Fibroblast of pulmonary artery (primary cell): ENCODE measurements around the gene SUN2.

Experiments
- DNase-seq: peaks from one replicate; pipeline ENCODE4 v3.0.0-alpha.2; 2010; ENCODE audit warnings: low read depth
- H3K4me3 ChIP-seq: replicated peaks from 2 replicates; pipeline ENCODE4 v1.5.1; 2011; ENCODE audit warnings: low read depth, mild to moderate bottlenecking, control low read depth, low read length, moderate library complexity
- TF ChIP-seq, protein P1 (sequence below): IDR thresholded peaks from 2 replicates; pipeline ENCODE4 v1.5.1; 2011; ENCODE audit warnings: mild to moderate bottlenecking, control low read depth, low read length, inconsistent platforms; ENCODE audit errors: missing control alignments

SUN2 gene

GRCh38 chr22:38770257-38770949 lies 14.6 kb upstream of the SUN2 start:
- TF ChIP-seq, protein P1, sequence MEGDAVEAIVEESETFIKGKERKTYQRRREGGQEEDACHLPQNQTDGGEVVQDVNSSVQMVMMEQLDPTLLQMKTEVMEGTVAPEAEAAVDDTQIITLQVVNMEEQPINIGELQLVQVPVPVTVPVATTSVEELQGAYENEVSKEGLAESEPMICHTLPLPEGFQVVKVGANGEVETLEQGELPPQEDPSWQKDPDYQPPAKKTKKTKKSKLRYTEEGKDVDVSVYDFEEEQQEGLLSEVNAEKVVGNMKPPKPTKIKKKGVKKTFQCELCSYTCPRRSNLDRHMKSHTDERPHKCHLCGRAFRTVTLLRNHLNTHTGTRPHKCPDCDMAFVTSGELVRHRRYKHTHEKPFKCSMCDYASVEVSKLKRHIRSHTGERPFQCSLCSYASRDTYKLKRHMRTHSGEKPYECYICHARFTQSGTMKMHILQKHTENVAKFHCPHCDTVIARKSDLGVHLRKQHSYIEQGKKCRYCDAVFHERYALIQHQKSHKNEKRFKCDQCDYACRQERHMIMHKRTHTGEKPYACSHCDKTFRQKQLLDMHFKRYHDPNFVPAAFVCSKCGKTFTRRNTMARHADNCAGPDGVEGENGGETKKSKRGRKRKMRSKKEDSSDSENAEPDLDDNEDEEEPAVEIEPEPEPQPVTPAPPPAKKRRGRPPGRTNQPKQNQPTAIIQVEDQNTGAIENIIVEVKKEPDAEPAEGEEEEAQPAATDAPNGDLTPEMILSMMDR: no peak
- no peak overlapping the region for H3K4me3 ChIP-seq
- no peak for DNase-seq

DNA sequence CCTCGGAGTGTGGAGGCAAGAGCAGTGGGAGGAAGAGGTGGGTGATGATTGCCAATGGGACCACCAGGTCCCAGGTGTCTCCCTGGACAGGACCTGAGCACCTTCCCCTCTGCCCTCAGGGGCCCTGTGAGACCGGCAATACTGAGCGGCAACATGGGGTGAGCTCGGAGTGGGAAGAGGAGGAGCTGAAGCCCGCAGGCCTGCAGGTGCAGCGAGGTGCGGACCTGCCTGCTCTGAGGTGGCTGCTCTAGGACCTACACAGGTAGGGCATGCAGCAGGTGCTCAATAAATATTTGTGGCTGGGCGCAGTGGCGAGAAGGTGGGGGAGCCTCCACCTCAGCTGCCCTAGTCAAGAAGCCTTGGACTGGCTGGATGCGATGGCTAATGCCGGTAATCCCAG lies 12.2 kb upstream of the SUN2 start:
- DNase-seq: no peak
- TF ChIP-seq, protein P1: no peak

DNA sequence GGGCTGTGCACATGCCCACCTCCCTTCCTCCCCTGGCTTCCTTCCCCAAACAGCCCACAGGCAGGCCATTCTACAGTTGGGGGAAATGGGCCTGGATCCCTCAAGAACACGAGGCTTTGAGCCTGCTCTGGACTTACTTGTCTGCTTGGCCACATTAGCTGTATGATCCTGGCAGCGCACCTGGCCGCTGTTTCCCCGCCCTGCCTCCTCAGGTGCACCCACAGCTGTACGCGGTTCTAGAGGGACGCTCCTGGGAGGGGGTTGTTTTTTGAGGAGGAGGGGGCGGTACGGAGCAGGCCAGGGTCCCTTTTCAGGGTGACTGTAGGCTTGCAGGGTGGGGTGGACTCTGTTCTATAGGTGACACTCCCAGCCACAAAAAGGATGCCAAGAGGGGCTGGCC lies 11.5 kb upstream of the SUN2 start:
- DNase-seq: no peak
- H3K4me3 ChIP-seq: no peak overlapping the region
- TF ChIP-seq, protein P1: no peak

More for the DNA sequence above, 12.2 kb upstream of the SUN2 start:
- H3K4me3 ChIP-seq: no peak overlapping the region

GRCh38 chr22:38766076-38766777 lies 10.4 kb upstream of the SUN2 start:
- TF ChIP-seq, protein P1: peak; percentile 96

DNA sequence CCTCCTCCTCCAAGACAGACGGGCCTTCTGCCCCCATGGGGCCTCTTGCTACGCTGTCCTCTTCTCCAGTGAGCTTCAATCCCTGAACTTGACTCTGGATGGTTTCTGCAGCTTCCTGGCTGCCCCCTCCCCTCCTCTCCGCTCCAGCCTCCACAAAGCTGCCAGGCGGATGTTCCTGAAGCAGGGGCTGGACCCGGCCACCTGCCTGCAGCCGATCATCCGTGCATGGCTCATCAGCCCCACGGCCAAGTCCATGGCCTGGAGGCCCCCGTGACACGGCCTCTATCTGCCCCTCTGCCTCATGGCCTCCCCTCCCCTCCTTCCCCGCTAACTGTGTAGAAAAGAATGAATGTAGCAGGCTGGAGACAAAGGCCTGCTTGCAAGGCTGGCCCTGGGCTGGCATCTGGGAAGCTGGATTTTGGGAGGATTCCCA lies 6.8 kb upstream of the SUN2 start:
- no peak overlapping the region for H3K4me3 ChIP-seq
- TF ChIP-seq, protein P1: no peak
- no peak for DNase-seq

More at GRCh38 chr22:38766076-38766777, 10.4 kb upstream of the SUN2 start:
- DNase-seq: peak; percentile 68
- no peak overlapping the region for H3K4me3 ChIP-seq

GRCh38 chr22:38761202-38762162 lies 5.7 kb upstream of the SUN2 start:
- H3K4me3 ChIP-seq: no peak overlapping the region
- DNase-seq: no peak
- TF ChIP-seq, protein P1: no peak
